A549 (cell line): ENCODE data around the gene CDK5RAP2. TPM values are rescaled to one million over a fixed set of nuclear protein-coding genes. Genes with fewer than 3 reads are reported as not detected.

ENCODE experiments used
- ATAC-seq, 2 experiments: fragments of 200-7000 bp in 1 of 2; fragments of >200 bp in 1 of 2; cut with Nextera tagmentation in 1 of 2; cut with Tn5 transposase in 1 of 2; 3 replicates each; pipeline versions ENCODE4 v1.8.0 to v1.9.1; 2018 to 2020; ENCODE audit warnings: mild to moderate bottlenecking in 1 of 2, moderate library complexity in 1 of 2
- CTCF ChIA-PET: fragments of 300-600 bp; sonication (Branson Sonifier 250); formaldehyde crosslinking; extraction: SDS; loops from one replicate; lab custom pipeline; 2021; ENCODE audit warnings: antibody characterized with exemption, inconsistent platforms; lab: Yijun Ruan, JAX
- POLR2A ChIA-PET: fragments of 350-600 bp; formaldehyde crosslinking; extraction: SDS; loops from one replicate; lab custom pipeline; 2021; ENCODE audit warnings: antibody characterized with exemption, inconsistent platforms; lab: Yijun Ruan, JAX
- DNase-seq, 2 experiments: peaks; one replicate each; pipeline versions ENCODE4 v3.0.0 to v3.0.0-alpha.2; 2011 to 2016; ENCODE audit warnings: low read depth in 1 of 2, low spot score in 1 of 2
- FAIRE-seq: peaks from 2 replicates; lab custom pipeline; 2011; peaks lifted over from hg19 to GRCh38; lab: Jason Lieb, UNC
- H3K27ac ChIP-seq, 2 experiments: fragments of >200 bp; sonication (Bioruptor Twin); formaldehyde crosslinking; 3 replicates each; pipeline ENCODE4 v1.5.1; 2016 to 2017
- H3K4me1 ChIP-seq: fragments of >200 bp; sonication (Bioruptor Twin); formaldehyde crosslinking; 3 replicates; pipeline ENCODE4 v1.6.1; 2016
- H3K4me2 ChIP-seq: fragments of >200 bp; sonication (Bioruptor Twin); formaldehyde crosslinking; 3 replicates; pipeline ENCODE4 v1.6.1; 2016
- H3K4me3 ChIP-seq: fragments of >200 bp; sonication (Bioruptor Twin); formaldehyde crosslinking; 3 replicates; pipeline ENCODE4 v1.5.1; 2016
- H3K9me3 ChIP-seq: fragments of >200 bp; sonication (Bioruptor Twin); formaldehyde crosslinking; 3 replicates; pipeline ENCODE4 v1.6.1; 2016
- BHLHE40 ChIP-seq: IDR thresholded peaks from 2 replicates; pipeline ENCODE4 v1.6.1; 2012; ENCODE audit warnings: low read depth, low read length, inconsistent platforms
- CBX8 ChIP-seq: fragments of 200-600 bp; sonication (generic); IDR thresholded peaks from 2 replicates; pipeline ENCODE4 v1.6.1; 2016
- CHD2 ChIP-seq: fragments of 150-350 bp; IDR thresholded peaks from 2 replicates; pipeline ENCODE4 v1.6.1; 2014; ENCODE audit warnings: low read length; ENCODE audit not compliant: partially characterized antibody
- CHD4 ChIP-seq: fragments of 200-600 bp; sonication (generic); IDR thresholded peaks from 2 replicates; pipeline ENCODE4 v1.6.1; 2016; ENCODE audit warnings: antibody characterized with exemption, mild to moderate bottlenecking, borderline replicate concordance
- EHF ChIP-seq: fragments of 250-450 bp; sonication (Bioruptor Pico); IDR thresholded peaks from 2 replicates; pipeline ENCODE4 v1.5.0; 2020; ENCODE audit warnings: mild to moderate bottlenecking
- EP300 ChIP-seq, 2 experiments: fragments of >200 bp; sonication (Bioruptor Twin); formaldehyde crosslinking; IDR thresholded peaks; 2 replicates in 1 of 2; 3 replicates in 1 of 2; pipeline ENCODE4 v1.6.1; 2016 to 2017
- FOSB ChIP-seq: fragments of 250-450 bp; sonication (Bioruptor Pico); IDR thresholded peaks from 2 replicates; pipeline ENCODE4 v1.5.0; 2020; ENCODE audit warnings: mild to moderate bottlenecking, moderate library complexity
- FOSL2 ChIP-seq, 2 experiments: fragments of 450-650 bp in 1 of 2; fragments of >200 bp in 1 of 2; sonication (Bioruptor Twin) in 1 of 2; formaldehyde crosslinking; IDR thresholded peaks; 2 replicates each; pipeline versions ENCODE4 v1.5.0 to v1.6.1; 2016 to 2020; ENCODE audit warnings: mild to moderate bottlenecking in 1 of 2, moderate library complexity in 1 of 2
- GATA3 ChIP-seq: IDR thresholded peaks from 2 replicates; pipeline ENCODE4 v1.6.1; 2012; ENCODE audit warnings: borderline replicate concordance
- HDAC2 ChIP-seq: fragments of 200-600 bp; sonication (generic); IDR thresholded peaks from 2 replicates; pipeline ENCODE4 v1.6.1; 2016
- JUN ChIP-seq, 2 experiments: fragments of >200 bp; sonication (Bioruptor Twin); formaldehyde crosslinking; IDR thresholded peaks; 2 replicates in 1 of 2; 3 replicates in 1 of 2; pipeline ENCODE4 v1.6.1; 2016 to 2017
- KDM1A ChIP-seq: fragments of 200-600 bp; sonication (generic); IDR thresholded peaks from 2 replicates; pipeline ENCODE4 v1.6.1; 2016; ENCODE audit warnings: low read depth, mild to moderate bottlenecking
- MYC ChIP-seq: IDR thresholded peaks from 2 replicates; pipeline ENCODE4 v1.6.1; 2012; ENCODE audit warnings: mild to moderate bottlenecking, inconsistent platforms, low read length, improper control_type of control experiment, borderline replicate concordance
- NPAS2 ChIP-seq: fragments of 250-450 bp; sonication (Bioruptor Pico); IDR thresholded peaks from 2 replicates; pipeline ENCODE4 v1.8.0; 2022; ENCODE audit warnings: mild to moderate bottlenecking, moderate library complexity, borderline replicate concordance
- NR3C1 ChIP-seq: fragments of >200 bp; sonication (Bioruptor Twin); formaldehyde crosslinking; IDR thresholded peaks from 3 replicates; pipeline ENCODE4 v1.6.1; 2017
- PHF8 ChIP-seq: fragments of 200-600 bp; sonication (generic); IDR thresholded peaks from 2 replicates; pipeline ENCODE4 v1.6.1; 2016; ENCODE audit warnings: low read depth, mild to moderate bottlenecking, antibody characterized with exemption, moderate library complexity, borderline replicate concordance
- RAD21 ChIP-seq, 2 experiments: fragments of >200 bp in 1 of 2; sonication (Bioruptor Twin) in 1 of 2; formaldehyde crosslinking in 1 of 2; IDR thresholded peaks in 1 of 2; conservative IDR thresholded peaks in 1 of 2; 2 replicates in 1 of 2; 3 replicates in 1 of 2; pipeline ENCODE4 v1.6.1; 2012 to 2018; ENCODE audit warnings: inconsistent platforms in 1 of 2
- RNF2 ChIP-seq: fragments of 200-600 bp; sonication (generic); IDR thresholded peaks from 2 replicates; pipeline ENCODE4 v1.6.1; 2016; ENCODE audit warnings: low read depth, mild to moderate bottlenecking, antibody characterized with exemption, moderate library complexity, borderline replicate concordance
- SMC3 ChIP-seq: fragments of >200 bp; sonication (Bioruptor Twin); formaldehyde crosslinking; IDR thresholded peaks from 3 replicates; pipeline ENCODE4 v1.6.1; 2018; ENCODE audit warnings: inconsistent platforms
- SREBF2 ChIP-seq: fragments of 450-650 bp; IDR thresholded peaks from 2 replicates; pipeline ENCODE4 v1.6.1; 2014; ENCODE audit warnings: mild to moderate bottlenecking, moderate library complexity
- TFCP2L1 ChIP-seq: fragments of 250-450 bp; sonication (Bioruptor Pico); IDR thresholded peaks from 2 replicates; pipeline ENCODE4 v1.5.0; 2021; ENCODE audit warnings: mild to moderate bottlenecking
- TP53 ChIP-seq: fragments of 250-450 bp; sonication (Bioruptor Pico); IDR thresholded peaks from 2 replicates; pipeline ENCODE4 v1.5.0; 2021; ENCODE audit warnings: mild to moderate bottlenecking, moderate library complexity
- ZFP36 ChIP-seq: fragments of 450-650 bp; IDR thresholded peaks from 2 replicates; pipeline ENCODE4 v1.6.1; 2014; ENCODE audit warnings: borderline replicate concordance; ENCODE audit not compliant: partially characterized antibody
- ZSCAN20 ChIP-seq: fragments of 250-450 bp; sonication (Bioruptor Pico); IDR thresholded peaks from 2 replicates; pipeline ENCODE4 v1.8.0; 2022; ENCODE audit warnings: mild to moderate bottlenecking, moderate library complexity
- WGBS: methylation state at CpG from one replicate; pipeline ENCODE4 v1.1.6; 2017; ENCODE audit errors: missing lambda C conversion rate; 5-methylcytosine and 5-hydroxymethylcytosine counted together
- polyA plus RNA-seq, 4 experiments: library from polyadenylated mRNA; depleted of rRNA in 3 of 4; stranded (reverse); fragments of >200 nt; fragmentation: RNase III in 1 of 4; extraction: RNeasy Plus Mini Kit Qiagen cat#74134 plus additional on column Dnase treatment in 1 of 4; gene quantifications; 2 replicates in 3 of 4; 3 replicates in 1 of 4; pipeline ENCODE4 v1.2.3, GENCODE V29; 2011 to 2017
- TF ChIP-seq, protein P1 (sequence below): IDR thresholded peaks from 2 replicates; pipeline ENCODE4 v1.6.1; 2012
- TF ChIP-seq, protein P2 (sequence below): fragments of 450-650 bp; IDR thresholded peaks from 2 replicates; pipeline ENCODE4 v1.6.1; 2014; ENCODE audit warnings: antibody characterized with exemption
- TF ChIP-seq, protein P3 (sequence below): fragments of >200 bp; sonication (Bioruptor Twin); formaldehyde crosslinking; IDR thresholded peaks from 2 replicates; pipeline ENCODE4 v1.6.1; 2016
- TF ChIP-seq, protein P4 (sequence below): IDR thresholded peaks from 2 replicates; pipeline ENCODE4 v1.6.1; 2012; ENCODE audit warnings: low read depth, borderline replicate concordance
- TF ChIP-seq, protein P5 (sequence below): fragments of >200 bp; sonication (Bioruptor Twin); formaldehyde crosslinking; IDR thresholded peaks from 3 replicates; pipeline ENCODE4 v1.5.1; 2016

The CDK5RAP2 gene
- polyA plus RNA-seq, 2 of the 4 experiments (the other 2 are of a cell fraction) = 29.1 to 44.6 TPM

DNA sequence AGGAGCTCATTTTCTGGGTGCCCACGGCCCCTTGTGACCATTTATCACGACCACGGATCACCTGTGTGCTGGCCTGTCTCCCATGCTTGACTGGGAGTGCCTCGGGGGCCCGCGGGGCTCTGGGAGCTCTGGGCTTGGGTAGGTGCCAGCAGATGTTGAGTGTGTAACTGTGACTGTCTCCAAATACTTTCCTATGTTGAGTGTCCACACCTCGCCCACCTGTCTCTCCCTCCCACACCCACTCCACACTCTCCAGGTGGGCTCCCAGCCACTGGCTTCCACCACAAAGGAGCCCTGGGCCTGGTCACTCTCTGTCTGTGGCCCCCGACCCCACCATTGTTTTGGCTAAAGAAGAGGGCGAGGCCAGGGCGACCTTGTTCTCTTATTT lies 196.4 kb downstream of the CDK5RAP2 start:
- TF ChIP-seq ZFP36 (no peak), HDAC2 (no peak), NPAS2 (CRISPR knock-in tag) (no peak), KDM1A (no peak), FOSL2 (IDR thresholded peaks at IDR 0.05) (no peak), FOSL2 (CRISPR knock-in tag; IDR thresholded peaks at IDR 0.05) (no peak), ZSCAN20 (CRISPR knock-in tag) (no peak), SREBF2 (no peak), SMC3 (no peak), MYC (no peak), PHF8 (no peak), BHLHE40 (no peak), CHD4 (no peak), EHF (CRISPR knock-in tag) (no peak), RAD21 (conservative IDR thresholded peaks at IDR 0.05 in 1 of 2, IDR thresholded peaks at IDR 0.05 in 1 of 2) (no peak), TFCP2L1 (CRISPR knock-in tag) (no peak), CBX8 (no peak)
- TF ChIP-seq, protein P1, sequence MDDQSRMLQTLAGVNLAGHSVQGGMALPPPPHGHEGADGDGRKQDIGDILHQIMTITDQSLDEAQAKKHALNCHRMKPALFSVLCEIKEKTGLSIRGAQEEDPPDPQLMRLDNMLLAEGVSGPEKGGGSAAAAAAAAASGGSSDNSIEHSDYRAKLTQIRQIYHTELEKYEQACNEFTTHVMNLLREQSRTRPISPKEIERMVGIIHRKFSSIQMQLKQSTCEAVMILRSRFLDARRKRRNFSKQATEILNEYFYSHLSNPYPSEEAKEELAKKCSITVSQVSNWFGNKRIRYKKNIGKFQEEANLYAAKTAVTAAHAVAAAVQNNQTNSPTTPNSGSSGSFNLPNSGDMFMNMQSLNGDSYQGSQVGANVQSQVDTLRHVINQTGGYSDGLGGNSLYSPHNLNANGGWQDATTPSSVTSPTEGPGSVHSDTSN = no peak
- TF ChIP-seq, protein P2, sequence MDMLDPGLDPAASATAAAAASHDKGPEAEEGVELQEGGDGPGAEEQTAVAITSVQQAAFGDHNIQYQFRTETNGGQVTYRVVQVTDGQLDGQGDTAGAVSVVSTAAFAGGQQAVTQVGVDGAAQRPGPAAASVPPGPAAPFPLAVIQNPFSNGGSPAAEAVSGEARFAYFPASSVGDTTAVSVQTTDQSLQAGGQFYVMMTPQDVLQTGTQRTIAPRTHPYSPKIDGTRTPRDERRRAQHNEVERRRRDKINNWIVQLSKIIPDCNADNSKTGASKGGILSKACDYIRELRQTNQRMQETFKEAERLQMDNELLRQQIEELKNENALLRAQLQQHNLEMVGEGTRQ = no peak
- ATAC-seq (peak in 1 of 2 experiments; percentile 5; a peak in 2 of 6 replicates), DNase-seq (no peak), FAIRE-seq (no peak)
- 88% methylated on average over 10 of the region's 10 CpGs for WGBS
- POLR2A ChIA-PET = interaction anchor here (0.6 kb wide), 1 partner anchor 17 kb away, joined by 6 read pairs; no protein-coding TSS in a partner anchor
- Histone ChIP-seq H3K4me2 (no peak overlapping the region), H3K4me3 (no peak overlapping the region), H3K9me3 (peaks cover 15% of the 10 kb centered on the region), H3K27ac (peak overlapping the region in 1 of 2 experiments; percentile 65; a peak in 3 of 6 replicates), H3K4me1 (peaks cover 28% of the 10 kb centered on the region)
- CTCF ChIA-PET = no interaction called here

DNA sequence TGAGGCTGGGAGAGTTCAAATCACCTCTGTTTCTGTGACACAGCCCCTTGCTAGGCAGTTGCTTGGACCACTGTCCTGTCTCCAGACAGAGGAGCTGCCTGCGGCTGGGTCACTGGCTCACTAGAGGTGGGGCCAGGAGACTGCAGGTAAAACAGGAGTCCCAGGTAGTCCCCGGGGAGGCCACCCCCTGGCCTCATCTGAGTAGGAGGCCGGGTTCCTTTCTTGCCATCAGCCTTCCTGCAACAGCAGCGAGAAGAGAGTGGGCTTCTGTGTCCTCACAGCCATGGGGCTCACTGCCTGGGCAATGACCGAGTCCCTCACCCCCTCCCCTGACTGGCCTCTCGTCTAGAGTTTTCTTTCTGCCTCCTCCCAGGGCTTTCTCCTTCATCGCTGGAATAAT lies 197.5 kb downstream of the CDK5RAP2 start:
- Histone ChIP-seq H3K4me2 (no peak overlapping the region), H3K9me3 (peaks cover 23% of the 10 kb centered on the region), H3K4me1 (peaks cover 27% of the 10 kb centered on the region), H3K4me3 (no peak overlapping the region), H3K27ac (peak overlapping the region in 1 of 2 experiments; percentile 15; a peak in 1 of 6 replicates)
- FAIRE-seq = no peak
- ChIA-PET POLR2A (no interaction called here), CTCF (no interaction called here)
- DNase-seq = no peak
- no peak for ATAC-seq
- 91% methylated on average over 7 of the region's 7 CpGs for WGBS
- TF ChIP-seq, protein P3, sequence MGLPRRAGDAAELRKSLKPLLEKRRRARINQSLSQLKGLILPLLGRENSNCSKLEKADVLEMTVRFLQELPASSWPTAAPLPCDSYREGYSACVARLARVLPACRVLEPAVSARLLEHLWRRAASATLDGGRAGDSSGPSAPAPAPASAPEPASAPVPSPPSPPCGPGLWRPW = no peak
- TF ChIP-seq GATA3 (no peak), NPAS2 (CRISPR knock-in tag) (no peak), EHF (CRISPR knock-in tag) (no peak), NR3C1 (no peak), RNF2 (no peak), MYC (no peak), FOSB (CRISPR knock-in tag) (no peak), TP53 (CRISPR knock-in tag) (no peak), HDAC2 (no peak), EP300 (IDR thresholded peaks at IDR 0.05) (no peak), JUN (IDR thresholded peaks at IDR 0.05) (no peak), CHD2 (no peak), KDM1A (no peak)
- TF ChIP-seq, protein P4, sequence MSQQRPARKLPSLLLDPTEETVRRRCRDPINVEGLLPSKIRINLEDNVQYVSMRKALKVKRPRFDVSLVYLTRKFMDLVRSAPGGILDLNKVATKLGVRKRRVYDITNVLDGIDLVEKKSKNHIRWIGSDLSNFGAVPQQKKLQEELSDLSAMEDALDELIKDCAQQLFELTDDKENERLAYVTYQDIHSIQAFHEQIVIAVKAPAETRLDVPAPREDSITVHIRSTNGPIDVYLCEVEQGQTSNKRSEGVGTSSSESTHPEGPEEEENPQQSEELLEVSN = no peak
- TF ChIP-seq, protein P5, sequence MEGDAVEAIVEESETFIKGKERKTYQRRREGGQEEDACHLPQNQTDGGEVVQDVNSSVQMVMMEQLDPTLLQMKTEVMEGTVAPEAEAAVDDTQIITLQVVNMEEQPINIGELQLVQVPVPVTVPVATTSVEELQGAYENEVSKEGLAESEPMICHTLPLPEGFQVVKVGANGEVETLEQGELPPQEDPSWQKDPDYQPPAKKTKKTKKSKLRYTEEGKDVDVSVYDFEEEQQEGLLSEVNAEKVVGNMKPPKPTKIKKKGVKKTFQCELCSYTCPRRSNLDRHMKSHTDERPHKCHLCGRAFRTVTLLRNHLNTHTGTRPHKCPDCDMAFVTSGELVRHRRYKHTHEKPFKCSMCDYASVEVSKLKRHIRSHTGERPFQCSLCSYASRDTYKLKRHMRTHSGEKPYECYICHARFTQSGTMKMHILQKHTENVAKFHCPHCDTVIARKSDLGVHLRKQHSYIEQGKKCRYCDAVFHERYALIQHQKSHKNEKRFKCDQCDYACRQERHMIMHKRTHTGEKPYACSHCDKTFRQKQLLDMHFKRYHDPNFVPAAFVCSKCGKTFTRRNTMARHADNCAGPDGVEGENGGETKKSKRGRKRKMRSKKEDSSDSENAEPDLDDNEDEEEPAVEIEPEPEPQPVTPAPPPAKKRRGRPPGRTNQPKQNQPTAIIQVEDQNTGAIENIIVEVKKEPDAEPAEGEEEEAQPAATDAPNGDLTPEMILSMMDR = no peak
